ENCODE data around the gene SNX9. TPM values are rescaled to one million over a fixed set of nuclear protein-coding genes. Genes with fewer than 3 reads are reported as not detected.

Gene SNX9
- polyA plus RNA-seq, 4 donors: 36.4 to 57.8 (median 51.3) TPM

DNA sequence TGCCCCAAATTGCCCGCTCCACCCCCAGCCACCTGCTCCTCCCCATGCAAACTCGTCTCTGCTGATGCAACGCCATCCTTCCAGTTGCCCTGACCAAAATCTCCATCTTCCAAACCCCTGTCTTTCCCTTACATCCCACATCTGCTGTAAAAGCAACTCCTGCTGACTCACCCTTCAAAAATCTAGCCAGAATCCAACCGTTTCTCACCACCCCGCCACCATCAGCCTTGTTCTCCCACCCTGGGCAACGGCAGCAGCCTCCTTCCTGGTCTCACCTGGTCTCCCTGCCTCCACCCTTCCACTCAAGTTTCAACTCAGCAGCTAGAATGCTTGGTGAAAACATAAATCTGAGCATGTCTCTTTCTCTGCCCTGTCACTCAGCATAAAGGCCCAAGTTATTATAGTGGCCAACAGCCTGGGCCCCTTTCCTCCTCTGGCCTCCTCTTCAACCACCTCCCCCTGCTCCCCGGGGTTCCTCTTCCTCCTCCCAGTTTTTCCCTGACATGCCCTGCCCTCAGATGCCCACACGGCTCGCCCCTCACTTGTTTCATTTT is 151.4 kb downstream of the SNX9 start:
- no peak for DNase-seq
- Histone ChIP-seq H3K9me3 (ENCODE audit: control insufficient read depth in 2 of 2, insufficient read depth in 1 of 2, low read depth in 1 of 2, low read length in 1 of 2) (no peaks in the 10 kb centered on the region), H3K27ac (ENCODE audit: low read depth in 1 of 3, low read length in 2 of 3) (no peak overlapping the region), H3K36me3 (ENCODE audit: control insufficient read depth in 3 of 3, insufficient read depth in 2 of 3, low read depth in 1 of 3, low read length in 3 of 3) (no peaks in the 10 kb centered on the region), H3K27me3 (ENCODE audit: control insufficient read depth in 3 of 3, insufficient read depth in 3 of 3, low read length in 3 of 3) (peaks cover 0 to 2% (median 2%) of the 10 kb centered on the region in 3 donors), H3K4me3 (ENCODE audit: low read depth in 1 of 3, low read length in 3 of 3) (no peak overlapping the region), H3K4me1 (ENCODE audit: control insufficient read depth in 3 of 3, insufficient read depth in 2 of 3, low read depth in 1 of 3, low read length in 2 of 3) (peaks cover 0 to under 1% (median under 1%) of the 10 kb centered on the region in 3 donors)
- FAIRE-seq: no peak
- 78 to 83% (median 81%) methylated on average over 9 of the region's 9 CpGs for WGBS, 3 donors

DNA sequence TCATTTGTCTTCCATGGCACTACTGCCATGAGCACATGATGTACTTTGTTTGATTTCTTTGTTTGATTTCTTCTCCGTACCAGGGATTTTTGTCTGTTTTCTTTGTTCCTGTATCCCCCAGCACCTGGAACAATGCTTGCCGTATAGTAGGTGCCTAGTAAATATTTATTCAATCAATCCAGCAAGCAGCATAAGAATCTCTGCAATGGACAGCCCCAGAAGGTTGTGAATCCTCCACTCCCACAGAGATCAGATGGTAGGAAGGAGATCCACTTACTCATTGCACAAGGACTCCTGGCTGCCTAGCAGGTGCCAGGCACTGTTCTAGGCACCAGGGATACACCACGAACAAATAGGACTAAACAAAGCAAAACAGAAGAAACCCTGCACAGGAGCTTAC is 151.9 kb downstream of the SNX9 start:
- FAIRE-seq (no peak), DNase-seq (no peak)
- Histone ChIP-seq H3K9me3 (ENCODE audit: control insufficient read depth in 2 of 2, insufficient read depth in 1 of 2, low read depth in 1 of 2, low read length in 1 of 2) (no peaks in the 10 kb centered on the region), H3K4me1 (ENCODE audit: control insufficient read depth in 3 of 3, insufficient read depth in 2 of 3, low read depth in 1 of 3, low read length in 2 of 3) (no peaks in the 10 kb centered on the region), H3K27me3 (ENCODE audit: control insufficient read depth in 3 of 3, insufficient read depth in 3 of 3, low read length in 3 of 3) (peaks cover 0 to 2% (median 2%) of the 10 kb centered on the region in 3 donors), H3K4me3 (ENCODE audit: low read depth in 1 of 3, low read length in 3 of 3) (no peak overlapping the region), H3K36me3 (ENCODE audit: control insufficient read depth in 3 of 3, insufficient read depth in 2 of 3, low read depth in 1 of 3, low read length in 3 of 3) (no peaks in the 10 kb centered on the region), H3K27ac (ENCODE audit: low read depth in 1 of 3, low read length in 2 of 3) (no peak overlapping the region)
- 84 to 90% (median 86%) methylated on average over 3 of the region's 3 CpGs for WGBS, 3 donors

DNA sequence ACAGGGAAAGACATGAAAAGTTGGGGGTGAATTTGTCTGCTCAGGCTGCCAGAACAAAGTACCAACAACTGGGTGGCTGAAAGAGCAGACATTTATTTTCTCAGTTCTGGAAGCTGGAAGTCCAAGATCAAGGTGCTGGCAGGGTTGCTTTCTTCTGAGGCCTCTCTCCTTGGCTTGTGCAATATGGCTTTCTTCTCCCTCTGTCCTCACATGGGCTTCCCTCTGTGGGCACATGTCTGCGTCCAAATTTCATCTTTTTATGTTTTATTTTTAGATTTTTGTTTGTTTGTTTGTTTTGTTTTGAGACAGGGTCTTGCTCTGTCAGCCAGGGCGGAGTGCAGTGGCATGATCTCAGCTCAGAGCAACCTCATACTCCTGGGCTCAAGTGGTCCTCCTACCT is 152.4 kb downstream of the SNX9 start:
- H3K9me3 ChIP-seq (ENCODE audit: control insufficient read depth in 2 of 2, insufficient read depth in 1 of 2, low read depth in 1 of 2, low read length in 1 of 2): no peaks in the 10 kb centered on the region
- H3K4me3 ChIP-seq (ENCODE audit: low read depth in 1 of 3, low read length in 3 of 3): no peak overlapping the region
- DNase-seq: no peak
- H3K27me3 ChIP-seq (ENCODE audit: control insufficient read depth in 3 of 3, insufficient read depth in 3 of 3, low read length in 3 of 3): peaks cover 0 to 2% (median 2%) of the 10 kb centered on the region in 3 donors
- FAIRE-seq: no peak
- H3K36me3 ChIP-seq (ENCODE audit: control insufficient read depth in 3 of 3, insufficient read depth in 2 of 3, low read depth in 1 of 3, low read length in 3 of 3): no peaks in the 10 kb centered on the region
- no peak overlapping the region for H3K27ac ChIP-seq (ENCODE audit: low read depth in 1 of 3, low read length in 2 of 3)
- H3K4me1 ChIP-seq (ENCODE audit: control insufficient read depth in 3 of 3, insufficient read depth in 2 of 3, low read depth in 1 of 3, low read length in 2 of 3): no peaks in the 10 kb centered on the region
- WGBS, 3 donors: 80 to 91% (median 86%) methylated on average over 2 of the region's 2 CpGs

DNA sequence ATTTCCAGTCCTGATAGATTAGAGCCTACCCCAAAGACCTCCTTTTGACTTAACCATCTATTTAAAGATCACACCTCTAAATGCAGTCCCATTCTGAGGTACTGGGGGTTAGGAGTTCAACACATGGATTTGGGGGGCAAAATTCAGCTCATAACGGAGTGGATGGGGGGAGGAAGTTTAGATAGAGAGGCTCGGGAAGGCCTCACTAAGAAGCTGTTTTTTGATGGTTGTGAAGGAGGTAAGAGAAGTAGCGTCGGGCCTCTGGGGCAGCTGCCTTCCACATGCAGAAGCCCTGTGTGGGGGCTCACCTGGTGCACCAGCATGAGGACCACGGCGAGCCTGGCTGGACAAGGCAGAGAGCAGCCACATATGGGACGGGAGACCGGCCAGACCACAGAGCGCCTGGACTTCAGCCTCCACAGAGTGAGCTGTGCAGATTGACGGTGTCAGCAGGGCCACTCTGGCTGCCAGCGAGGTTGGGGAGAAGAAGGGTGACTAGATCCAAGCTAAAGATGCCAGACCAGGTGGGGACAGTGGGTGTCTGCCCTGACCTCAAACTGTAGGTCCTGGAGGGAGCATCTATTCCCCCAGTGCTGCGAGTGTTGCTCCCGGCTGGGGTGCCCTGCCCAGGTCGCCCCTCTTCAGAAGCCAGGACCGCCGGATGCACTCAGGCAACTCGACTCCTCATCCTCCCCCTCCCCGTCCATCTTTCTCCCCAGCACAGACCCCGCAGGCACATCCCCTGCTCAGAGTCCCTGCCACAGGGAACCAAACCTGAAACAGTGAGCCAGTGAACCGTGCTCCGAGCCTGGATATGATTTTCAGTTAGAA is 153.5 kb downstream of the SNX9 start:
- peaks cover 0 to 2% (median 0%) of the 10 kb centered on the region in 3 donors for H3K27me3 ChIP-seq (ENCODE audit: control insufficient read depth in 3 of 3, insufficient read depth in 3 of 3, low read length in 3 of 3)
- H3K27ac ChIP-seq (ENCODE audit: low read depth in 1 of 3, low read length in 2 of 3): no peak overlapping the region
- DNase-seq (no peak), FAIRE-seq (no peak)
- H3K36me3 ChIP-seq (ENCODE audit: control insufficient read depth in 3 of 3, insufficient read depth in 2 of 3, low read depth in 1 of 3, low read length in 3 of 3): no peaks in the 10 kb centered on the region
- 88 to 96% (median 94%) methylated on average over 17 to 21 of the region's 21 CpGs for WGBS, 3 donors
- H3K4me1 ChIP-seq (ENCODE audit: control insufficient read depth in 3 of 3, insufficient read depth in 2 of 3, low read depth in 1 of 3, low read length in 2 of 3): peaks cover 0 to 4% (median 0%) of the 10 kb centered on the region in 3 donors
- H3K4me3 ChIP-seq (ENCODE audit: low read depth in 1 of 3, low read length in 3 of 3): no peak overlapping the region
- H3K9me3 ChIP-seq (ENCODE audit: control insufficient read depth in 2 of 2, insufficient read depth in 1 of 2, low read depth in 1 of 2, low read length in 1 of 2): no peaks in the 10 kb centered on the region

DNA sequence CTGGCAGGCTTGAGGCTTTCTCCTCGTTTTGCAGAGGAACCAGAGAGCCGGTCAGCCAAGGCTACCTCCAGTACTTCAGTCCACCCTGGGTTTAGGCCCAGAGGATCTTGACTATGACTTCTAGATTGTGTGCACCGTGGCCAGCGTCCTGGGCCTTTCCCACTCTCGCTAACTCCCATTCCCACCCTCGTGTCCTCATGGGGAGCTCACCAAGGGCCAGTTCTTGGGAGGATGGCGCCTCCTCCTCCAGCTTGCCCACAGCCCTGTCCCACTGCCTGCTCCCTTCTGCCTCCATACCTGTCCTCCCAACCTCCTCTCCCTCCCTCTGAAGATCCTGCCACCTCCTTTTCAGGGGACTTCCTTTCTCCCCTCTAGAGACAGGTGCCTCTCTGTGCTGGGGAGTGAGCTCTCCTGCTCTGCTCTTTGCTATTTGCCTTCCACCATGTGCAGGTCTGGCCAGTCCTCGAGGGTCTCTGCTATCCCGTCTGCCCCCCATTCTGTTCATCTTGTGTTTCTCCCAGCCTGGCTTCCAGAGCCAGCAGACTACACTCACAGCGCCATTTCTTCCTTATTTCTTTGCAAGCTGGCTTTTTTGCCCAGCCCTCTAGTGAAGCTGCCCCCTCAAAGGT is 154.2 kb downstream of the SNX9 start:
- no peaks in the 10 kb centered on the region for H3K36me3 ChIP-seq (ENCODE audit: control insufficient read depth in 3 of 3, insufficient read depth in 2 of 3, low read depth in 1 of 3, low read length in 3 of 3)
- no peak overlapping the region for H3K4me3 ChIP-seq (ENCODE audit: low read depth in 1 of 3, low read length in 3 of 3)
- H3K4me1 ChIP-seq (ENCODE audit: control insufficient read depth in 3 of 3, insufficient read depth in 2 of 3, low read depth in 1 of 3, low read length in 2 of 3): peaks cover 0 to 4% (median 0%) of the 10 kb centered on the region in 3 donors
- H3K9me3 ChIP-seq (ENCODE audit: control insufficient read depth in 2 of 2, insufficient read depth in 1 of 2, low read depth in 1 of 2, low read length in 1 of 2): no peaks in the 10 kb centered on the region
- 90 to 93% (median 90%) methylated on average over 10 of the region's 10 CpGs for WGBS, 3 donors
- peaks cover 0 to 2% (median 0%) of the 10 kb centered on the region in 3 donors for H3K27me3 ChIP-seq (ENCODE audit: control insufficient read depth in 3 of 3, insufficient read depth in 3 of 3, low read length in 3 of 3)
- no peak overlapping the region for H3K27ac ChIP-seq (ENCODE audit: low read depth in 1 of 3, low read length in 2 of 3)
- DNase-seq (no peak), FAIRE-seq (no peak)

DNA sequence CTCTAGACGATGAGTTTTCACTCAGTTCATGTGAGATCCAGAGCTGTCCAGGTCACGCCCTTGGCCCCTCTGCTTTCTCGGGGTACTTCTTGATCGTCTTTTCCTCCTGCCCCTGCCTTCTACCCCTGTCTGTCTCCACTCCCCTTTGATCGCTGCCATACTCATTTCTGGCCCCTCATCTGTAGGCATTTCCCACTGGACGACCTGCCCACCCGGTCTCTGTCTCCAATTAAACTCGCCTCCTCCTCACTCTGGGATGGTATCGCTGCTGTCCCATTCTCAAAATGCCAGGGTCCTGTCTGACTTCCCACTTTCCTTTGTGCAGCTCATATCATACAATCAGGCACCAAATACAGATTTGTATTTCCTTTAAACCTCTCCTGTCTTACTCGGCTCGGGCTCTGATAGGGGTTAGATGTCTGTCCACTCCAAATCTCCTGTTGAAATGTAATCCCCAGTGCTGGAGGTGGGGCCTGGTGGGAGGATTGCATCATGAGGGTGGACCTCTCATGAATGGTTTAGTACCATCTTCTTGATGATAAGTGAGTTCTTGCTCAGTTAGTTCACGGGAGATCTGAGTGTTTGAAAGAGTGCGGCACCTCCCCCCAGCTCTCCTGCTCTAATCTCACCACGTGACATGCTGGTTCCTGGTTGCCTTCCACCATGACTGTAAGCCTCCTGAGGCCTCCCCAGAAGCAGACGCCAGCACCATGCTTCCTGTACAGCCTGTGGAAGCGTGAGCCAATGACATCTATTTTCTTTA is 155.2 kb downstream of the SNX9 start:
- DNase-seq (no peak), FAIRE-seq (no peak)
- Histone ChIP-seq H3K27ac (ENCODE audit: low read depth in 1 of 3, low read length in 2 of 3) (no peak overlapping the region), H3K4me3 (ENCODE audit: low read depth in 1 of 3, low read length in 3 of 3) (no peak overlapping the region), H3K27me3 (ENCODE audit: control insufficient read depth in 3 of 3, insufficient read depth in 3 of 3, low read length in 3 of 3) (peaks cover 0 to 2% (median 0%) of the 10 kb centered on the region in 3 donors), H3K4me1 (ENCODE audit: control insufficient read depth in 3 of 3, insufficient read depth in 2 of 3, low read depth in 1 of 3, low read length in 2 of 3) (peaks cover 0 to 8% (median 0%) of the 10 kb centered on the region in 3 donors), H3K9me3 (ENCODE audit: control insufficient read depth in 2 of 2, insufficient read depth in 1 of 2, low read depth in 1 of 2, low read length in 1 of 2) (no peaks in the 10 kb centered on the region), H3K36me3 (ENCODE audit: control insufficient read depth in 3 of 3, insufficient read depth in 2 of 3, low read depth in 1 of 3, low read length in 3 of 3) (no peaks in the 10 kb centered on the region)
- WGBS, 3 donors: 87 to 89% (median 87%) methylated on average over 16 of the region's 16 CpGs

DNA sequence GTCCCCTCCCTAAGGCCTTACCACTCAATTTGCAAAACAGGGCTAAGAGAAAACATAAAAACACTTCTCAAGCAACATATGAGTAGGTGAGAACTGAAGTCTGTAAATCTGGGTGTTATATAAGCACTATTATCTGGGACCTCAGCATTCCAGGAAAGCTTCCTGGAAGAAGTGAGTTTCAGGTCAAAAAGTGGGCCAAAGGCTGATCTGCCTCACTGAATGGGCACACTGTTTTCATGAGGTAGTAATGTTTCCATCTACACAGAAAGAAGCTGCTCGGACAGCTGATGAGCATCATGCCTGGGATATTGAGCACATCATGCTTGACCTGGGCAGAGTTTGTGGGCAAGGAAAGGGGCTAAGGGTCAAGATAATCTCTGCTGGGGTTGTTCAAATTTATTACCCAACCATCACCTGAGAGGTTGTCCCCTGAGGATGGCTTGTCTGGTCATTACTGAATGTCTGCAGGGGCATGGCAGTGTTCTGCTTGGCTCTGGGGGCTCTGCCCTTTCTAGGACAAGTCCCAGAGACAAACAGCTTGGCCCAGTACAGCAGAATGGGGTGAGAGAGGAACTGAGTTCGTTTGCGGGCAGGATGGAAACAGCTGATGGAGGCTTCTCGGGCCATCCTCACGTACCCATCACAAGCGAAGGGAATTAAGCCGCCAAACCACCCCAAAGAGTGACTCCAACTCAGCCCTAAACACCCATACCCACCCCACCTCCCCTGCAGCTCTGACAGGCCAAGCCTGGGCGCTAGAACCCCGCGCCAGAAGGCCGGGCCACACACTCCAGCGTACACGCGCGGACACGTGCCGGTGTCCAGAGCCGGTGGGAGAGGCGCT is 157.5 kb downstream of the SNX9 start:
- Histone ChIP-seq H3K36me3 (ENCODE audit: control insufficient read depth in 3 of 3, insufficient read depth in 2 of 3, low read depth in 1 of 3, low read length in 3 of 3) (no peaks in the 10 kb centered on the region), H3K27ac (ENCODE audit: low read depth in 1 of 3, low read length in 2 of 3) (peak overlapping the region in 1 of 3 donors; percentile 84), H3K4me1 (ENCODE audit: control insufficient read depth in 3 of 3, insufficient read depth in 2 of 3, low read depth in 1 of 3, low read length in 2 of 3) (peaks cover 0 to 19% (median 10%) of the 10 kb centered on the region in 3 donors), H3K27me3 (ENCODE audit: control insufficient read depth in 3 of 3, insufficient read depth in 3 of 3, low read length in 3 of 3) (peaks cover 0 to 2% (median 0%) of the 10 kb centered on the region in 3 donors), H3K9me3 (ENCODE audit: control insufficient read depth in 2 of 2, insufficient read depth in 1 of 2, low read depth in 1 of 2, low read length in 1 of 2) (no peaks in the 10 kb centered on the region), H3K4me3 (ENCODE audit: low read depth in 1 of 3, low read length in 3 of 3) (peak overlapping the region in 2 of 3 donors; percentile 65 to 91)
- WGBS, 3 donors: 26 to 44% (median 31%) methylated on average over 19 of the region's 19 CpGs
- DNase-seq (no peak), FAIRE-seq (no peak)
